ENCODE data around the gene RNF125. TPM values are rescaled to one million over a fixed set of nuclear protein-coding genes. Genes with fewer than 3 reads are reported as not detected.

Gene RNF125
- polyA plus RNA-seq, 3 donors = 17.3 to 29.2 (median 26.3) TPM

GRCh38 chr18:32091325-32091723, 72.7 kb downstream of the RNF125 start:
- intact Hi-C loops (cut with micrococcal nuclease) = loop anchor here (5.0 to 10.0 kb wide), 2 partner anchors 47 to 149 kb away; partner anchors contain the start of gene TRAPPC8 (in 1 of the 2)
- no peaks in the 10 kb centered on the region for H3K27me3 ChIP-seq (ENCODE audit: control insufficient read depth in 2 of 2, insufficient read depth in 2 of 2, low read length in 2 of 2)
- H3K27ac ChIP-seq (ENCODE audit: low read depth in 1 of 2, low read length in 2 of 2) = peak overlapping the region; percentile 96 to 100
- H3K27ac Mint-ChIP-seq = peak overlapping the region; percentile 97 to 99 (median 98)
- TF ChIP-seq CTCF (IDR thresholded peaks at IDR 0.05) = no peak
- H3K4me1 Mint-ChIP-seq = peaks cover 46% of the 10 kb centered on the region
- peaks cover 46% of the 10 kb centered on the region for H3K79me2 ChIP-seq (ENCODE audit: insufficient read depth, low read length)
- peak overlapping the region; percentile 81 to 87 for H3K4me3 Mint-ChIP-seq
- WGBS (ENCODE audit: insufficient coverage) = no CpG with 5 or more reads among the region's 7 CpGs
- H3K9ac ChIP-seq (ENCODE audit: insufficient read depth, low read length, poor library complexity, severe bottlenecking) = peak overlapping the region; percentile 96
- H4K20me1 ChIP-seq (ENCODE audit: insufficient read depth, low read length) = peaks cover 38% of the 10 kb centered on the region
- H3K36me3 ChIP-seq (replicated peaks in 1 of 2; ENCODE audit: control insufficient read depth in 1 of 2, insufficient read depth in 2 of 2, low read length in 2 of 2) = peaks cover 12 to 14% of the 10 kb centered on the region in 2 donors
- DNase-seq = no peak
- peaks cover 47 to 63% of the 10 kb centered on the region in 2 donors for H3K4me1 ChIP-seq (ENCODE audit: control insufficient read depth in 1 of 2, insufficient read depth in 2 of 2, low read length in 2 of 2)
- peak overlapping the region; percentile 89 for H2AFZ ChIP-seq (ENCODE audit: insufficient read depth, low read depth, low read length, poor library complexity, severe bottlenecking)
- H3K27me3 Mint-ChIP-seq (ENCODE audit: low read depth in 3 of 3) = no peaks in the 10 kb centered on the region
- H3K4me2 ChIP-seq (replicated peaks; ENCODE audit: extremely low read depth, low read length, poor library complexity, severe bottlenecking) = peak overlapping the region; percentile 88
- H3K4me3 ChIP-seq (replicated peaks in 1 of 3; ENCODE audit: low read depth in 2 of 3, low read length in 3 of 3) = peak overlapping the region; percentile 42 to 88 (median 73)
- peaks cover 0 to 2% (median 0%) of the 10 kb centered on the region in 7 donors for H3K9me3 Mint-ChIP-seq
- H3K36me3 Mint-ChIP-seq = peaks cover 19 to 23% of the 10 kb centered on the region in 2 donors
- no peaks in the 10 kb centered on the region for H3K9me3 ChIP-seq (replicated peaks in 1 of 2; ENCODE audit: control insufficient read depth in 1 of 2, insufficient read depth in 1 of 2, low read length in 2 of 2)

GRCh38 chr18:32091724-32092421, 73.2 kb downstream of the RNF125 start, which contains the start of gene RNF138:
Gene RNF138, plus strand, starts transcription at chr18:32091874. Its CDS starts 903 bp downstream, at chr18:32092777.
- TF ChIP-seq CTCF (IDR thresholded peaks at IDR 0.05) = no peak
- H3K36me3 Mint-ChIP-seq = peaks cover 21 to 29% of the 10 kb centered on the region in 2 donors
- Histone ChIP-seq H3K27me3 (ENCODE audit: control insufficient read depth in 2 of 2, insufficient read depth in 2 of 2, low read length in 2 of 2) (no peaks in the 10 kb centered on the region), H3K79me2 (ENCODE audit: insufficient read depth, low read length) (peaks cover 51% of the 10 kb centered on the region), H3K4me3 (replicated peaks in 1 of 3; ENCODE audit: low read depth in 2 of 3, low read length in 3 of 3) (peak within 1 kb of the TSS; percentile 88 to 96 (median 91)), H3K36me3 (replicated peaks in 1 of 2; ENCODE audit: control insufficient read depth in 1 of 2, insufficient read depth in 2 of 2, low read length in 2 of 2) (peaks cover 14 to 20% of the 10 kb centered on the region in 2 donors), H3K9ac (ENCODE audit: insufficient read depth, low read length, poor library complexity, severe bottlenecking) (peak within 1 kb of the TSS; percentile 96), H2AFZ (ENCODE audit: insufficient read depth, low read depth, low read length, poor library complexity, severe bottlenecking) (peak within 1 kb of the TSS; percentile 89), H3K9me3 (replicated peaks in 1 of 2; ENCODE audit: control insufficient read depth in 1 of 2, insufficient read depth in 1 of 2, low read length in 2 of 2) (no peaks in the 10 kb centered on the region), H4K20me1 (ENCODE audit: insufficient read depth, low read length) (peaks cover 44% of the 10 kb centered on the region), H3K4me2 (replicated peaks; ENCODE audit: extremely low read depth, low read length, poor library complexity, severe bottlenecking) (peak within 1 kb of the TSS; percentile 88), H3K27ac (ENCODE audit: low read depth in 1 of 2, low read length in 2 of 2) (peak within 1 kb of the TSS; percentile 96 to 100), H3K4me1 (ENCODE audit: control insufficient read depth in 1 of 2, insufficient read depth in 2 of 2, low read length in 2 of 2) (peaks cover 44 to 62% of the 10 kb centered on the region in 2 donors)
- peaks cover 46% of the 10 kb centered on the region for H3K4me1 Mint-ChIP-seq
- 0% methylated on average over 73 of the region's 75 CpGs for WGBS (ENCODE audit: insufficient coverage)
- H3K4me3 Mint-ChIP-seq = peak within 1 kb of the TSS; percentile 94 to 95
- intact Hi-C loops (cut with micrococcal nuclease) = loop anchor here (1.0 to 10.0 kb wide), 3 partner anchors 47 to 150 kb away; partner anchors contain the start of gene TRAPPC8 (in 2 of the 2)
- H3K27me3 Mint-ChIP-seq (ENCODE audit: low read depth in 3 of 3) = no peaks in the 10 kb centered on the region
- peak; percentile 77 to 80 (median 79) for DNase-seq
- peak within 1 kb of the TSS; percentile 97 to 99 (median 98) for H3K27ac Mint-ChIP-seq
- peaks cover 0 to 2% (median 0%) of the 10 kb centered on the region in 7 donors for H3K9me3 Mint-ChIP-seq
